Measurements from ENCODE around the gene SSBP3. TPM values are rescaled to one million over a fixed set of nuclear protein-coding genes. Genes with fewer than 3 reads are reported as not detected.

Gene SSBP3
- total and polyA plus RNA-seq, 9 of the 15 experiments (the other 6 are each of a cell fraction or from before 2014, with no cell fraction given): 8.7 to 108 (median 33.8) TPM

GRCh38 chr1:54403405-54403804 is 2.8 kb downstream of the SSBP3 start:
- no peak for DNase-seq (ENCODE audit: extremely low read depth in 1 of 4, low spot score in 3 of 4)
- H2AFZ ChIP-seq (ENCODE audit: low read depth, low read length): no peak overlapping the region
- peak overlapping the region; percentile 71 for H3K4me2 ChIP-seq (ENCODE audit: insufficient read depth, low read length)
- peaks cover 34 to 51% of the 10 kb centered on the region in 2 experiments for H3K4me1 ChIP-seq (replicated peaks in 1 of 2; ENCODE audit: control insufficient read depth in 2 of 2, insufficient read depth in 2 of 2, low read length in 2 of 2)
- intact Hi-C loops (cut with micrococcal nuclease) (no loop called here), in situ Hi-C loops (cut with MboI) (loop anchor here (5.0 kb wide), 1 partner anchor 81 kb away; no protein-coding TSS in a partner anchor)
- no peaks in the 10 kb centered on the region for H3K27me3 ChIP-seq (ENCODE audit: control insufficient read depth in 2 of 2, insufficient read depth in 2 of 2, low read length in 2 of 2)
- CTCF ChIA-PET (ENCODE audit: low intra/inter-chr PET ratio): no interaction called here
- 0 out of 3 replicates have a peak overlapping the region, but pooled peaks have one; percentile 37 for H3K27ac ChIP-seq (ENCODE audit: extremely low read depth, low read depth, low read length)
- peaks cover 26% of the 10 kb centered on the region for H4K20me1 ChIP-seq (replicated peaks; ENCODE audit: control insufficient read depth, insufficient read depth, low read length)
- BruUV-seq (replicated peaks): no TSS peak
- no peaks in the 10 kb centered on the region for H3K9me3 ChIP-seq (replicated peaks; ENCODE audit: control insufficient read depth, insufficient read depth, low read depth, low read length)
- ATAC-seq: no peak
- WGBS (ENCODE audit: insufficient coverage, low coverage, missing lambda C conversion rate): 38% methylated on average over 9 of the region's 9 CpGs
- peaks cover 59% of the 10 kb centered on the region for H3K36me3 ChIP-seq (ENCODE audit: control insufficient read depth, insufficient read depth, low read length)
- peak overlapping the region; percentile 59 for H3K4me3 ChIP-seq
- peak overlapping the region; percentile 18 to 46; a peak in 2 of 4 replicates for H3K9ac ChIP-seq (ENCODE audit: insufficient read depth in 1 of 2, low read depth in 2 of 2, low read length in 2 of 2)
- FAIRE-seq: no peak
- peaks cover 64% of the 10 kb centered on the region for H3K79me2 ChIP-seq (ENCODE audit: control insufficient read depth, insufficient read depth, low read length)
- POLR2A ChIA-PET: interaction anchor here (0.6 to 2.9 kb wide), 11 partner anchors 9 to 95 kb away, joined by 3 to 21 read pairs (median 4); no protein-coding TSS in a partner anchor
- peaks cover 3% of the 10 kb centered on the region for H3K9me1 ChIP-seq (ENCODE audit: control insufficient read depth, insufficient read depth, low read length)
- TF ChIP-seq ASH1L (IDR thresholded peaks at IDR 0.05; ENCODE audit: borderline replicate concordance, low read depth, partially characterized antibody) (peak; percentile 20), SMARCB1 (IDR thresholded peaks at IDR 0.05; ENCODE audit: insufficient read length, low read depth) (no peak), YY1 (IDR thresholded peaks at IDR 0.05; ENCODE audit: borderline replicate concordance in 1 of 3, control insufficient read depth in 1 of 3, extremely low read depth in 1 of 3, insufficient read depth in 3 of 3, insufficient read length in 1 of 3, insufficient replicate concordance in 2 of 3, low read depth in 1 of 3, low read length in 2 of 3) (no peak), TFAP4 (CRISPR knock-in tag; IDR thresholded peaks at IDR 0.05; ENCODE audit: borderline replicate concordance) (no peak), CREB3 (tag; conservative IDR thresholded peaks at IDR 0.05; ENCODE audit: low read depth) (no peak), TRIM24 (IDR thresholded peaks at IDR 0.05) (no peak), NCOA6 (IDR thresholded peaks at IDR 0.05) (no peak), KAT7 (CRISPR knock-in tag; IDR thresholded peaks at IDR 0.05; ENCODE audit: borderline replicate concordance) (0 out of 2 replicates have a peak, but pooled peaks have one; percentile 33)
- TF ChIP-seq, protein P1, sequence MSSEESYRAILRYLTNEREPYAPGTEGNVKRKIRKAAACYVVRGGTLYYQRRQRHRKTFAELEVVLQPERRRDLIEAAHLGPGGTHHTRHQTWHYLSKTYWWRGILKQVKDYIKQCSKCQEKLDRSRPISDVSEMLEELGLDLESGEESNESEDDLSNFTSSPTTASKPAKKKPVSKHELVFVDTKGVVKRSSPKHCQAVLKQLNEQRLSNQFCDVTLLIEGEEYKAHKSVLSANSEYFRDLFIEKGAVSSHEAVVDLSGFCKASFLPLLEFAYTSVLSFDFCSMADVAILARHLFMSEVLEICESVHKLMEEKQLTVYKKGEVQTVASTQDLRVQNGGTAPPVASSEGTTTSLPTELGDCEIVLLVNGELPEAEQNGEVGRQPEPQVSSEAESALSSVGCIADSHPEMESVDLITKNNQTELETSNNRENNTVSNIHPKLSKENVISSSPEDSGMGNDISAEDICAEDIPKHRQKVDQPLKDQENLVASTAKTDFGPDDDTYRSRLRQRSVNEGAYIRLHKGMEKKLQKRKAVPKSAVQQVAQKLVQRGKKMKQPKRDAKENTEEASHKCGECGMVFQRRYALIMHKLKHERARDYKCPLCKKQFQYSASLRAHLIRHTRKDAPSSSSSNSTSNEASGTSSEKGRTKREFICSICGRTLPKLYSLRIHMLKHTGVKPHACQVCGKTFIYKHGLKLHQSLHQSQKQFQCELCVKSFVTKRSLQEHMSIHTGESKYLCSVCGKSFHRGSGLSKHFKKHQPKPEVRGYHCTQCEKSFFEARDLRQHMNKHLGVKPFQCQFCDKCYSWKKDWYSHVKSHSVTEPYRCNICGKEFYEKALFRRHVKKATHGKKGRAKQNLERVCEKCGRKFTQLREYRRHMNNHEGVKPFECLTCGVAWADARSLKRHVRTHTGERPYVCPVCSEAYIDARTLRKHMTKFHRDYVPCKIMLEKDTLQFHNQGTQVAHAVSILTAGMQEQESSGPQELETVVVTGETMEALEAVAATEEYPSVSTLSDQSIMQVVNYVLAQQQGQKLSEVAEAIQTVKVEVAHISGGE (CRISPR knock-in tag; IDR thresholded peaks at IDR 0.05): 0 out of 6 replicates have a peak, but pooled peaks of 1 of the 3 experiments have one; percentile 25
- TF ChIP-seq, protein P2, sequence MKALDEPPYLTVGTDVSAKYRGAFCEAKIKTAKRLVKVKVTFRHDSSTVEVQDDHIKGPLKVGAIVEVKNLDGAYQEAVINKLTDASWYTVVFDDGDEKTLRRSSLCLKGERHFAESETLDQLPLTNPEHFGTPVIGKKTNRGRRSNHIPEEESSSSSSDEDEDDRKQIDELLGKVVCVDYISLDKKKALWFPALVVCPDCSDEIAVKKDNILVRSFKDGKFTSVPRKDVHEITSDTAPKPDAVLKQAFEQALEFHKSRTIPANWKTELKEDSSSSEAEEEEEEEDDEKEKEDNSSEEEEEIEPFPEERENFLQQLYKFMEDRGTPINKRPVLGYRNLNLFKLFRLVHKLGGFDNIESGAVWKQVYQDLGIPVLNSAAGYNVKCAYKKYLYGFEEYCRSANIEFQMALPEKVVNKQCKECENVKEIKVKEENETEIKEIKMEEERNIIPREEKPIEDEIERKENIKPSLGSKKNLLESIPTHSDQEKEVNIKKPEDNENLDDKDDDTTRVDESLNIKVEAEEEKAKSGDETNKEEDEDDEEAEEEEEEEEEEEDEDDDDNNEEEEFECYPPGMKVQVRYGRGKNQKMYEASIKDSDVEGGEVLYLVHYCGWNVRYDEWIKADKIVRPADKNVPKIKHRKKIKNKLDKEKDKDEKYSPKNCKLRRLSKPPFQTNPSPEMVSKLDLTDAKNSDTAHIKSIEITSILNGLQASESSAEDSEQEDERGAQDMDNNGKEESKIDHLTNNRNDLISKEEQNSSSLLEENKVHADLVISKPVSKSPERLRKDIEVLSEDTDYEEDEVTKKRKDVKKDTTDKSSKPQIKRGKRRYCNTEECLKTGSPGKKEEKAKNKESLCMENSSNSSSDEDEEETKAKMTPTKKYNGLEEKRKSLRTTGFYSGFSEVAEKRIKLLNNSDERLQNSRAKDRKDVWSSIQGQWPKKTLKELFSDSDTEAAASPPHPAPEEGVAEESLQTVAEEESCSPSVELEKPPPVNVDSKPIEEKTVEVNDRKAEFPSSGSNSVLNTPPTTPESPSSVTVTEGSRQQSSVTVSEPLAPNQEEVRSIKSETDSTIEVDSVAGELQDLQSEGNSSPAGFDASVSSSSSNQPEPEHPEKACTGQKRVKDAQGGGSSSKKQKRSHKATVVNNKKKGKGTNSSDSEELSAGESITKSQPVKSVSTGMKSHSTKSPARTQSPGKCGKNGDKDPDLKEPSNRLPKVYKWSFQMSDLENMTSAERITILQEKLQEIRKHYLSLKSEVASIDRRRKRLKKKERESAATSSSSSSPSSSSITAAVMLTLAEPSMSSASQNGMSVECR (CRISPR knock-in tag; IDR thresholded peaks at IDR 0.05): no peak
